ENCODE data around the gene HTR3E.
"Not testable (repeated sequence)": the region's sequence is repeated elsewhere in the genome, so short reads cannot be mapped to it uniquely, and the experiment has no call there.

The HTR3E gene

GRCh38 chr3:184096811-184097383, at the start of gene HTR3E:
TSS of gene HTR3E (plus strand) at chr3:184097064. CDS start at chr3:184097530, 466 bp downstream.
- in situ Hi-C loops (cut with MboI; ENCODE audit: low pct_unique_long_range_greater_than_20kb, low sequenced_read_pairs), result no loop called here

GRCh38 chr3:184050217-184050847, 46.5 kb upstream of the HTR3E start:
- in situ Hi-C loops (cut with MboI; ENCODE audit: low pct_unique_long_range_greater_than_20kb, low sequenced_read_pairs), result no loop called here
- DNase-seq, result peak; percentile 18

More at GRCh38 chr3:184096811-184097383, at the start of gene HTR3E:
- no peak for DNase-seq

GRCh38 chr3:184052767-184053166, 44.1 kb upstream of the HTR3E start, which contains the start of gene HTR3C:
TSS of gene HTR3C (plus strand) at chr3:184053047. CDS start at chr3:184053081, 34 bp downstream.
- no peak for DNase-seq
- in situ Hi-C loops (cut with MboI; ENCODE audit: low pct_unique_long_range_greater_than_20kb, low sequenced_read_pairs), result no loop called here

GRCh38 chr3:184058029-184058428, 38.8 kb upstream of the HTR3E start:
- no peak for DNase-seq
- in situ Hi-C loops (cut with MboI; ENCODE audit: low pct_unique_long_range_greater_than_20kb, low sequenced_read_pairs), result no loop called here

GRCh38 chr3:184059424-184059823, 37.4 kb upstream of the HTR3E start:
- in situ Hi-C loops (cut with MboI; ENCODE audit: low pct_unique_long_range_greater_than_20kb, low sequenced_read_pairs), result no loop called here

GRCh38 chr3:184062637-184063036, 34.2 kb upstream of the HTR3E start:
- DNase-seq, result no peak
- in situ Hi-C loops (cut with MboI; ENCODE audit: low pct_unique_long_range_greater_than_20kb, low sequenced_read_pairs), result no loop called here

More at GRCh38 chr3:184059424-184059823, 37.4 kb upstream of the HTR3E start:
- no peak for DNase-seq

GRCh38 chr3:184066211-184066610, 30.7 kb upstream of the HTR3E start:
- DNase-seq, result no peak
- in situ Hi-C loops (cut with MboI; ENCODE audit: low pct_unique_long_range_greater_than_20kb, low sequenced_read_pairs), result no loop called here

GRCh38 chr3:184067573-184068055, 29.2 kb upstream of the HTR3E start:
- DNase-seq, result no peak
- in situ Hi-C loops (cut with MboI; ENCODE audit: low pct_unique_long_range_greater_than_20kb, low sequenced_read_pairs), result no loop called here

GRCh38 chr3:184068344-184068743, 28.5 kb upstream of the HTR3E start:
- in situ Hi-C loops (cut with MboI; ENCODE audit: low pct_unique_long_range_greater_than_20kb, low sequenced_read_pairs), result no loop called here
- no peak for DNase-seq

- in situ Hi-C loops (cut with MboI; ENCODE audit: low pct_unique_long_range_greater_than_20kb, low sequenced_read_pairs), result not testable (repeated sequence)
These were observed 25.7 kb upstream of the HTR3E start for GRCh38 chr3:184071142-184071541.

GRCh38 chr3:184073621-184074020, 23.2 kb upstream of the HTR3E start:
- no peak for DNase-seq
- in situ Hi-C loops (cut with MboI; ENCODE audit: low pct_unique_long_range_greater_than_20kb, low sequenced_read_pairs), result no loop called here

More at GRCh38 chr3:184071142-184071541, 25.7 kb upstream of the HTR3E start:
- not testable (repeated sequence) for DNase-seq

- in situ Hi-C loops (cut with MboI; ENCODE audit: low pct_unique_long_range_greater_than_20kb, low sequenced_read_pairs), result no loop called here
- no peak for DNase-seq
These were observed 21.0 kb upstream of the HTR3E start for GRCh38 chr3:184075901-184076300.

GRCh38 chr3:184077881-184078280, 19.0 kb upstream of the HTR3E start:
- DNase-seq, result no peak
- in situ Hi-C loops (cut with MboI; ENCODE audit: low pct_unique_long_range_greater_than_20kb, low sequenced_read_pairs), result no loop called here

- no peak for DNase-seq
- in situ Hi-C loops (cut with MboI; ENCODE audit: low pct_unique_long_range_greater_than_20kb, low sequenced_read_pairs), result no loop called here
These were observed 18.0 kb upstream of the HTR3E start for GRCh38 chr3:184078851-184079250.

- DNase-seq, result no peak
- in situ Hi-C loops (cut with MboI; ENCODE audit: low pct_unique_long_range_greater_than_20kb, low sequenced_read_pairs), result no loop called here
These were observed 15.6 kb upstream of the HTR3E start for GRCh38 chr3:184081116-184081830.

- in situ Hi-C loops (cut with MboI; ENCODE audit: low pct_unique_long_range_greater_than_20kb, low sequenced_read_pairs), result no loop called here
- no peak for DNase-seq
These were observed 14.8 kb upstream of the HTR3E start for GRCh38 chr3:184082034-184082433.

GRCh38 chr3:184082465-184082864, 14.4 kb upstream of the HTR3E start:
- in situ Hi-C loops (cut with MboI; ENCODE audit: low pct_unique_long_range_greater_than_20kb, low sequenced_read_pairs), result no loop called here
- DNase-seq, result no peak

GRCh38 chr3:184085389-184085852, 11.4 kb upstream of the HTR3E start:
- in situ Hi-C loops (cut with MboI; ENCODE audit: low pct_unique_long_range_greater_than_20kb, low sequenced_read_pairs), result no loop called here
- peak; percentile 84 for DNase-seq

- DNase-seq, result no peak
- in situ Hi-C loops (cut with MboI; ENCODE audit: low pct_unique_long_range_greater_than_20kb, low sequenced_read_pairs), result no loop called here
These were observed 4.7 kb upstream of the HTR3E start for GRCh38 chr3:184092199-184092598.

- in situ Hi-C loops (cut with MboI; ENCODE audit: low pct_unique_long_range_greater_than_20kb, low sequenced_read_pairs), result no loop called here
- DNase-seq, result no peak
These were observed 692 bp downstream of the HTR3E start for GRCh38 chr3:184097556-184097955.
